Measurements from ENCODE around the gene ECE1.

GRCh38 chr1:21258331-21259134 is 31.7 kb downstream of the ECE1 start:
- no peak for TF ChIP-seq PHF8 (IDR thresholded peaks at IDR 0.05; ENCODE audit: borderline replicate concordance, low read length)
- TF ChIP-seq MYC (IDR thresholded peaks at IDR 0.05; ENCODE audit: low read depth, low read length), result no peak
- TF ChIP-seq MYC (CRISPR knock-in tag; IDR thresholded peaks at IDR 0.05; ENCODE audit: borderline replicate concordance, low read depth), result no peak
- no peak for TF ChIP-seq CTCF (IDR thresholded peaks at IDR 0.05 in 2 of 3, conservative IDR thresholded peaks at IDR 0.05 in 1 of 3; ENCODE audit: insufficient read depth in 2 of 3, low read depth in 1 of 3, low read length in 3 of 3)
- no peak for TF ChIP-seq POLR2AphosphoS5 (IDR thresholded peaks at IDR 0.05; ENCODE audit: control insufficient read depth, insufficient read depth, low read depth, low read length)
- TF ChIP-seq ARID2 (IDR thresholded peaks at IDR 0.05), result no peak
- no peak for TF ChIP-seq MCM7 (IDR thresholded peaks at IDR 0.05)
- no peak for TF ChIP-seq ZNF766 (CRISPR knock-in tag; conservative IDR thresholded peaks at IDR 0.05)
- no peak for TF ChIP-seq TAF1 (IDR thresholded peaks at IDR 0.05; ENCODE audit: control insufficient read depth, extremely low read depth, insufficient read depth, low read length, severe bottlenecking)
- TF ChIP-seq XRCC5 (IDR thresholded peaks at IDR 0.05; ENCODE audit: low read depth, low read length), result no peak
- no peak for TF ChIP-seq HIVEP1 (CRISPR knock-in tag; IDR thresholded peaks at IDR 0.05)
